ENCODE results near the gene SLC46A1. TPM values are rescaled to one million over a fixed set of nuclear protein-coding genes. Genes with fewer than 3 reads are reported as not detected.
"Not testable (repeated sequence)": the region's sequence is repeated elsewhere in the genome, so short reads cannot be mapped to it uniquely, and the experiment has no call there.

SLC46A1 gene
- polyA plus RNA-seq, 1 donor from 2014 or later: 12.3 TPM

- H3K9ac ChIP-seq (ENCODE audit: low read length): no peak overlapping the region
- H2AFZ ChIP-seq (ENCODE audit: low read depth, low read length): no peak overlapping the region
- no peak overlapping the region for H3K4me3 ChIP-seq (ENCODE audit: low read length)
- H3K36me3 ChIP-seq (ENCODE audit: insufficient read depth, low read length): no peaks in the 10 kb centered on the region
- no peak overlapping the region for H3K27ac ChIP-seq (ENCODE audit: low read length)
- H3K9me3 ChIP-seq (ENCODE audit: low read length): no peaks in the 10 kb centered on the region
- no peaks in the 10 kb centered on the region for H3K79me2 ChIP-seq (replicated peaks; ENCODE audit: insufficient read depth, low read length)
- no peaks in the 10 kb centered on the region for H4K20me1 ChIP-seq (ENCODE audit: insufficient read depth)
- no peaks in the 10 kb centered on the region for H3F3A ChIP-seq (ENCODE audit: insufficient read depth, low read length, poor library complexity, severe bottlenecking)
- no peak for TF ChIP-seq RAD21 (conservative IDR thresholded peaks at IDR 0.05)
- TF ChIP-seq CTCF (IDR thresholded peaks at IDR 0.05; ENCODE audit: poor library complexity, severe bottlenecking): no peak
- TF ChIP-seq TAF1 (IDR thresholded peaks at IDR 0.05; ENCODE audit: low read depth): no peak
- no peak for TF ChIP-seq SMC3 (conservative IDR thresholded peaks at IDR 0.05; ENCODE audit: poor library complexity)
- no peaks in the 10 kb centered on the region for H3K9me2 ChIP-seq (ENCODE audit: insufficient read depth, low read length)
- H3K27me3 ChIP-seq (ENCODE audit: insufficient read depth, low read depth, low read length): no peaks in the 10 kb centered on the region
- H3K4me2 ChIP-seq (ENCODE audit: low read length): no peak overlapping the region
These were observed 27.7 kb upstream of the SLC46A1 start for GRCh38 chr17:28433721-28434120.

- H3K4me2 ChIP-seq (ENCODE audit: low read length); H3K27me3 ChIP-seq (ENCODE audit: insufficient read depth, low read depth, low read length); H3K9ac ChIP-seq (ENCODE audit: low read length); H3F3A ChIP-seq (ENCODE audit: insufficient read depth, low read length, poor library complexity, severe bottlenecking); H3K36me3 ChIP-seq (ENCODE audit: insufficient read depth, low read length); H4K20me1 ChIP-seq (ENCODE audit: insufficient read depth); H3K9me3 ChIP-seq (ENCODE audit: low read length); H3K4me3 ChIP-seq (ENCODE audit: low read length); H3K9me2 ChIP-seq (ENCODE audit: insufficient read depth, low read length); H3K27ac ChIP-seq (ENCODE audit: low read length); H3K79me2 ChIP-seq (replicated peaks; ENCODE audit: insufficient read depth, low read length); H2AFZ ChIP-seq (ENCODE audit: low read depth, low read length): not testable (repeated sequence)
These were observed 22.0 kb upstream of the SLC46A1 start for GRCh38 chr17:28427982-28428381.

- no peak overlapping the region for H2AFZ ChIP-seq (ENCODE audit: low read depth, low read length)
- no peak overlapping the region for H3K9ac ChIP-seq (ENCODE audit: low read length)
- no peaks in the 10 kb centered on the region for H3K9me2 ChIP-seq (ENCODE audit: insufficient read depth, low read length)
These were observed 21.4 kb upstream of the SLC46A1 start for GRCh38 chr17:28427371-28427770.

More at GRCh38 chr17:28427371-28427770, 21.4 kb upstream of the SLC46A1 start:
- no peak overlapping the region for H3K27ac ChIP-seq (ENCODE audit: low read length)
- no peaks in the 10 kb centered on the region for H3F3A ChIP-seq (ENCODE audit: insufficient read depth, low read length, poor library complexity, severe bottlenecking)
- no peaks in the 10 kb centered on the region for H3K79me2 ChIP-seq (replicated peaks; ENCODE audit: insufficient read depth, low read length)
- no peaks in the 10 kb centered on the region for H4K20me1 ChIP-seq (ENCODE audit: insufficient read depth)
- H3K27me3 ChIP-seq (ENCODE audit: insufficient read depth, low read depth, low read length): no peaks in the 10 kb centered on the region
- H3K4me2 ChIP-seq (ENCODE audit: low read length): no peak overlapping the region
- no peaks in the 10 kb centered on the region for H3K36me3 ChIP-seq (ENCODE audit: insufficient read depth, low read length)
- H3K4me3 ChIP-seq (ENCODE audit: low read length): no peak overlapping the region
- H3K9me3 ChIP-seq (ENCODE audit: low read length): no peaks in the 10 kb centered on the region
- TF ChIP-seq EZH2 (IDR thresholded peaks at IDR 0.05; ENCODE audit: borderline replicate concordance, insufficient read depth, low read length, poor library complexity, severe bottlenecking) (no peak), EP300 (conservative IDR thresholded peaks at IDR 0.05; ENCODE audit: poor library complexity, severe bottlenecking) (no peak), REST (IDR thresholded peaks at IDR 0.05; ENCODE audit: borderline replicate concordance) (no peak), SMC3 (conservative IDR thresholded peaks at IDR 0.05; ENCODE audit: poor library complexity) (no peak), MXI1 (conservative IDR thresholded peaks at IDR 0.05; ENCODE audit: poor library complexity, severe bottlenecking) (no peak), CTCF (IDR thresholded peaks at IDR 0.05; ENCODE audit: poor library complexity, severe bottlenecking) (no peak), RAD21 (conservative IDR thresholded peaks at IDR 0.05) (no peak), TAF1 (IDR thresholded peaks at IDR 0.05; ENCODE audit: low read depth) (no peak), POLR2AphosphoS5 (IDR thresholded peaks at IDR 0.05) (no peak)
